NCI-H1694 (cell line): ENCODE measurements around the gene FAT1.

Experiments used
- DNase-seq: peaks from one replicate; lab custom pipeline; 2025; lab: John Stamatoyannopoulos, UW

Gene FAT1

GRCh38 chr4:186569533-186570192 is 154.0 kb downstream of the FAT1 start:
- no peak for DNase-seq

- DNase-seq, result no peak
Observed at GRCh38 chr4:186566068-186566467, 157.6 kb downstream of the FAT1 start.

- DNase-seq, result no peak
Observed at GRCh38 chr4:186563761-186564160, 159.9 kb downstream of the FAT1 start.

DNA sequence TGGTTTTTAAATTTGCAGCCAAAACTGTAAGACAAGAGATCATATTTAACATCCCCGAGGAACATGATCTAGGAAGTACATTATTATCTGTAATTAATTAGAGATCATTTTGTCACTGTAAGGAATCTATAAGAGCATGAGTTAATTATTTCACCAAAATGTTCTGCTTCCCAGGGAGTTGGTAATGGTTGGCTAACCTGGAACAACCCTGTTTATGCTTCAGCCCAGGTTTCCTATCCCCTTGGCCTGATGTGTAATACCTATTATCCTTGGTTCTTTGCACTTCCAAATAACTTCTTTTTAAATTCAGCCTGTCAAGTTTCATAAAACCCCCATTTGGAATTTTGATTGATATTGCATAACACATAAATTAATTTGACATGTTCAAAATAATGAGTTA is 161.9 kb downstream of the FAT1 start:
- DNase-seq, result no peak

GRCh38 chr4:186560647-186561046 is 163.0 kb downstream of the FAT1 start:
- no peak for DNase-seq

DNA sequence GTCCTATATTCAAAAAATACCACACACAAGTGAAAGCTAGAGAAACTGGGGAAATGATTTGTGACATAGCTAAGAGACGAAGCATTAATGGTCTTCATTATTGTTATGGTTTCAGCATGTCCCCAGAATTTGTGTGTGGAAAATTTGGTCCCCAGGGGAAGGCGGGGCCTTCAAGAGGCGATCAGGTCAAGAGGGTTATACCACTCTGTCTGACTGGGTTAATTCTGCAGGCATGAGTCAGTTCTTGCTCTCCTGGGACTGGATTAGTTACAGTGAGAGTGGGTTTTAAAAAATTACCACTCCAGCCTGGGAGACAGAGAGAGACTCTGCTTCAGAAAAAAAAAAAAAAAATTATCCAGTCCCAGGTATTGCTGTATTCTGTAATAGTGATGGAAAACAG is 166.2 kb downstream of the FAT1 start:
- DNase-seq, result no peak

DNA sequence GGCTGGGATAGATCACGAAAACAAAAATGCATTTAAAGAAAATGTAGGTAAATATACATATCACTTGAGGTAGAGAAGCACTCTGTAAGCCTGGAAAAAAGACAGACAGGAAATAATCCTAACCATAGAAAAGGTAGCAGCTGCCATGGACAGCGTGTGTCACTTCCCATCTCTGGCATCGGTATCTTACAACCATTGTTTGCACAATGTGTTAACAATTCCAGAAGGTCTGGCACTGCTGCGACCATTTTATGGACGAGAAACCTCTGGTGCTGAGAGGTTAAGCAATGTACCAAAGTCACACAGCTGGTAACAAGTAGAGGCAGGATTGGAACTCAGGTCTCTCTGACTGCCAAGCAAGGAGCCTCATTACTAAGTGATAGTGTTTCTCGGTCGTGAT is 166.6 kb downstream of the FAT1 start:
- DNase-seq, result no peak

DNA sequence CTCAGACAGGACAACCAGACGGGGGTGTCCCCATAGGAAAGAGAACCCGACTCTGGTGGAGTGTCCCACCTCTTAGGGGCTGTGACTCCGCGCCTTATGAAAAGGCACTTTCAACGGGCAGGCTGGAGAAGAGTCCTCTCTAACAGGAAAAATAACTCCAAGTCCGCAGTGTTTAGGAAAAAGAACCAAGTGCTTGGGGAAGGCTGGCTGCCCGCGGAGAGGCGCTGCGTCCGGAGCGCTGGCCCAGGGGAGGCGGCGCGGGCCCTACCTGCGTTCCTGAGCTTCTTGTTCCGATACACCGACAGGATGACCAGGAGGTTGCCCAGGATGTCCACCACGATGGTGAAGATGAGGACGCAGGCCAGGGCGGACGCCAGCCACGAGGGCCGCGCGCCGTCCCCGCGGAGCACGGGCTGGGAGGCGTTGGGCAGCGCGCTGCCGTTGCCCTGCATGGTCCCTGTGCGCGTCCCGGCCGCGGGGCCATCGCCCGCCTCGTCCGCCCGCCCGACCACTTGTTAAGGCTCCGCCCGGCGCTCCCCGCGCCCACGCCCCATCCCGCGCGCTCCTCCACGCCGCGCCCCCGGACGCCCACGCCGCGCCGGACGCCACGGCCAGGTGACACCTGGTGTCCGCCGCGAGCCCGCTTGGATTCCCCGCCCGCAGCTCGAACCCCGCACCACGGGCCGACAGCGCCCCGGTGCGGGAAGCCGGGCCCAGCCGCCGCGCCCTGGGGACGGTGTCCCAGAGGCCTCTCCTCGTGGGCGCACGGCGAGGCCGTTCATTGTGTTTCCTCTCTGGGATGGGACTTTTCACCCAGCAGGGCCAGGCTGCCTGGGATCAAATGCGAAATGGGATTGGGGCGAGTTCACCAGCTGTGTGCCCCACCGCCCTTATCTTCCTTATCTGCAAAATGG is 168.5 kb downstream of the FAT1 start, which contains the start of gene MTNR1A:
Gene MTNR1A, minus strand, starts transcription at position 654 of the 914 bp plus-strand sequence. Its CDS starts 202 bp downstream, at position 452.
- no peak for DNase-seq

GRCh38 chr4:186554539-186554913 is 169.1 kb downstream of the FAT1 start:
- no peak for DNase-seq

DNA sequence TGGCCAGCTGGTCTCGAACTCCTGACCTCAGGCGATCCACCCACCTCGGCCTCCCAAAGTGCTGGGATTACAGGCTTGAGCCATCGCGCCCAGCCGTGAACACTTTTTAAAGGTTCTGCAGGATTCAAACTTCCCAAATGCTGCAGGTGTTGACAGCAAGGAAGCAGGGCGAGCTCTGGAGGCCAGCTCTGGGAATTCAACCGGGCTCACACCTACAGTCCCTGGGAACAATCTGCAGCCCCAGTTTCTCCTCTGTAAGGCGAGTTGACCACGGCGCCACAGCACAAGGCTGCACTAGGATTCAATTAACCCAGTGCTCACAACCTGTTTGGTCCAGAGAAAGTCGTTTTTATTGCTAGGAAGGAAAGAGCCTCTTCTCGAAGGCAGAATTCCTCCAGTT is 169.9 kb downstream of the FAT1 start:
- DNase-seq, result no peak

- DNase-seq, result no peak
Observed at GRCh38 chr4:186551849-186552248, 171.8 kb downstream of the FAT1 start.

DNA sequence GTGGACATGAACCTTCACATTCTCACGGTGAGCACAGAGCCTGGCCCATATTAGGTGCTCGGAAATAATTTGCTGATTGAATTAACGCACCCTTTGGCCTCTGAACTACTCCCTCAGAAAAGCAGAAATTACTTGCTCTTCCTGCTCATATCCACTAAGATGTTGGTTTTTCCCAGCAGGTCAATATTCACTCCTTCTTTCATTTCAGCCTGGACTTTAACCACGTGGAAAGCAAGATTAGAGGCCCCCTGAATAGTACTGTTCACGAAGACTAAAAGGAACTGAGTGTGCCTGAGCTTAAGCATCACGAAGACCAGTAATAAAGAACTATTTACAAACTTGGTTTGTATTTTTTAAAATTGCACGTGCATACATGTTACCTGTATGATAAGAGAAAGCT is 178.2 kb downstream of the FAT1 start:
- no peak for DNase-seq

- DNase-seq, result no peak
Observed at GRCh38 chr4:186543206-186543605, 180.4 kb downstream of the FAT1 start.

- no peak for DNase-seq
Observed at GRCh38 chr4:186541801-186542200, 181.9 kb downstream of the FAT1 start.

DNA sequence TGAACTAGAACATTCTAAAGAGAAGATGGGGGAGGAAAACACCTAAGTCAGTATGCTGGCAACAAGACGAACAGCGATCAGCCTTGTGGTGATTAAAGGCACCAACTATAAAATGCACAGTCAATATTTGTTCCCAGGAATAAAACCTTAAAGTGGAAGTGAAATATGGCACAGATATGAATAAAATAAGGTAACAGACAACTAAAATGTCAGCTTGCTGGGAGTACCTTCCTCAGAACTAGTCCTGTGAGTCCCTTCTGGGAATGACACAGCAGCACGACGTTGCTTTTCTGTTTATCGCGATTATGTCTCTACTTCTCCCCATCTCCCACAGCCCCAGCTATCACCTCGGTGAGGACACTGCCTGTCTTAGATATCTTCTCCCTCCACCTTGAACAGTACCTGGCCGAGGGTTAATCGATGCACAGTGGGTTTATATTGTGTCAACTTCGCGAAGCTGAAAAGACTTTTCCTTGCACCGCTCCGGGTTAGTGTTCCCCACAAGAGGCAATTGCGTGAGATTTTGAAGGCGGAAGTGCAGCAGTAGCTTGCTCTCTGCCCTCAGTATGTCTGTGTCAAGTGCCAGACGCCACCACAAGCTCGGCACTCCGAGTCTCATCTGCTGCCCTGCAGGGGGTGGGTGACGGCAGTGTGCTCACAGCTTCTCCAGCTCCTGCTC is 185.7 kb downstream of the FAT1 start:
- DNase-seq, result no peak
